ENCODE measurements around the gene RAD9A. TPM values are rescaled to one million over a fixed set of nuclear protein-coding genes. Genes with fewer than 3 reads are reported as not detected.

Gene RAD9A
- total and polyA plus RNA-seq, 4 donors, result 14.1 to 35.9 (median 21.2) TPM

- DNase-seq, result no peak
- no peak for ATAC-seq (ENCODE audit: insufficient read depth, low FRiP score)
- Histone ChIP-seq H3K9me3 (ENCODE audit: control insufficient read depth in 4 of 4, insufficient read depth in 3 of 4, low read length in 3 of 4) (no peaks in the 10 kb centered on the region), H3K27ac (ENCODE audit: low read depth in 1 of 2, low read length in 1 of 2) (peak overlapping the region; percentile 76 to 97), H3K9ac (ENCODE audit: insufficient read depth in 1 of 2, low read length in 2 of 2) (no peak overlapping the region), H3K4me3 (no peak overlapping the region), H3K27me3 (ENCODE audit: control insufficient read depth in 3 of 3, insufficient read depth in 3 of 3, low read length in 2 of 3) (no peaks in the 10 kb centered on the region), H3K4me1 (ENCODE audit: control insufficient read depth in 5 of 5, insufficient read depth in 5 of 5, low read length in 5 of 5) (peaks cover 0 to 46% (median 19%) of the 10 kb centered on the region in 5 donors), H3K36me3 (ENCODE audit: control insufficient read depth in 4 of 4, insufficient read depth in 4 of 4, low read length in 4 of 4) (peaks cover 0 to 3% (median 0%) of the 10 kb centered on the region in 4 donors)
- TF ChIP-seq CTCF (IDR thresholded peaks at IDR 0.05; ENCODE audit: control extremely low read depth, extremely low read depth), result no peak
- 79 to 98% methylated on average over 11 of the region's 11 CpGs for WGBS, 2 donors
Observed at GRCh38 chr11:67355023-67355793, 36.6 kb upstream of the RAD9A start.

- TF ChIP-seq CTCF (IDR thresholded peaks at IDR 0.05; ENCODE audit: control extremely low read depth, extremely low read depth), result no peak
- ATAC-seq (ENCODE audit: insufficient read depth, low FRiP score) (no peak), DNase-seq (no peak)
- Histone ChIP-seq H3K27ac (ENCODE audit: low read depth in 1 of 2, low read length in 1 of 2) (peak overlapping the region; percentile 76 to 97), H3K9ac (ENCODE audit: insufficient read depth in 1 of 2, low read length in 2 of 2) (no peak overlapping the region), H3K4me1 (ENCODE audit: control insufficient read depth in 5 of 5, insufficient read depth in 5 of 5, low read length in 5 of 5) (peaks cover 0 to 46% (median 19%) of the 10 kb centered on the region in 5 donors), H3K36me3 (ENCODE audit: control insufficient read depth in 4 of 4, insufficient read depth in 4 of 4, low read length in 4 of 4) (peaks cover 0 to 3% (median 0%) of the 10 kb centered on the region in 4 donors), H3K4me3 (no peak overlapping the region), H3K27me3 (ENCODE audit: control insufficient read depth in 3 of 3, insufficient read depth in 3 of 3, low read length in 2 of 3) (no peaks in the 10 kb centered on the region), H3K9me3 (ENCODE audit: control insufficient read depth in 4 of 4, insufficient read depth in 3 of 4, low read length in 3 of 4) (no peaks in the 10 kb centered on the region)
- 82 to 90% methylated on average over 4 of the region's 4 CpGs for WGBS, 2 donors
Observed at GRCh38 chr11:67355794-67356386, 35.9 kb upstream of the RAD9A start.

DNA sequence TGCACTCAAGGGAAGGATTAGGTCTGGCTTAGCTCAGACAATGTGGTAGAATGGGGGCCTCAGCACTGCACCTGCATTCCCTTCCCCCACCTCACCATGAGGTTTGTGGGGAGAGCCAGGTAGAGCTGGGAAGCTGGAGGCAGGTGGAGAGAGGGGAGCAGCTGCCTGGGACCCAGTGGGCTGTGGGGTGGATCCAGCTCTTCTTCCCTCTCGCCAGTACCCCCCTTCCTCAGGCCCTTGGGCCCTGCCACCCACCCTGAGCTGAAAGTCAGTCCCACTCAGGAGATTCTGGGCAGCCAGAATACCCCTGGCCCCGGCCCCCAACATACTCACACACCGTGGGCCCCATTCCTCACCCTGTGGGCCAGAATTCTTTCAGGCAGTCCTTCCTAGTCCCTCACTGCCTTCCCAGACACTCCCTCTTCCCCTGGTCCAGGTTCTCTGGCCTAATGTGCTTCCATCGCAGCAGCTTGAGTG lies 35.4 kb upstream of the RAD9A start:
- WGBS, 2 donors, result 43 to 71% methylated on average over 4 of the region's 4 CpGs
- Histone ChIP-seq H3K36me3 (ENCODE audit: control insufficient read depth in 4 of 4, insufficient read depth in 4 of 4, low read length in 4 of 4) (peaks cover 0 to 1% (median 0%) of the 10 kb centered on the region in 4 donors), H3K27me3 (ENCODE audit: control insufficient read depth in 3 of 3, insufficient read depth in 3 of 3, low read length in 2 of 3) (no peaks in the 10 kb centered on the region), H3K4me3 (no peak overlapping the region), H3K4me1 (ENCODE audit: control insufficient read depth in 5 of 5, insufficient read depth in 5 of 5, low read length in 5 of 5) (peaks cover 0 to 44% (median 17%) of the 10 kb centered on the region in 5 donors), H3K9ac (ENCODE audit: insufficient read depth in 1 of 2, low read length in 2 of 2) (no peak overlapping the region), H3K27ac (ENCODE audit: low read depth in 1 of 2, low read length in 1 of 2) (peak overlapping the region in 1 of 2 donors; percentile 97), H3K9me3 (ENCODE audit: control insufficient read depth in 4 of 4, insufficient read depth in 3 of 4, low read length in 3 of 4) (no peaks in the 10 kb centered on the region)
- no peak for TF ChIP-seq CTCF (IDR thresholded peaks at IDR 0.05; ENCODE audit: control extremely low read depth, extremely low read depth)
- ATAC-seq (ENCODE audit: insufficient read depth, low FRiP score) (no peak), DNase-seq (no peak)

Measured in lung (tissue), 12 donors.